ENCODE data around the gene VPS26C.
"Not testable (repeated sequence)": the region's sequence is repeated elsewhere in the genome, so short reads cannot be mapped to it uniquely, and the experiment has no call there.

VPS26C gene

GRCh38 chr21:37231671-37232070 lies 35.5 kb downstream of the VPS26C start:
- DNase-seq (ENCODE audit: insufficient read length, low spot score) (no peak), FAIRE-seq (no peak)

DNA sequence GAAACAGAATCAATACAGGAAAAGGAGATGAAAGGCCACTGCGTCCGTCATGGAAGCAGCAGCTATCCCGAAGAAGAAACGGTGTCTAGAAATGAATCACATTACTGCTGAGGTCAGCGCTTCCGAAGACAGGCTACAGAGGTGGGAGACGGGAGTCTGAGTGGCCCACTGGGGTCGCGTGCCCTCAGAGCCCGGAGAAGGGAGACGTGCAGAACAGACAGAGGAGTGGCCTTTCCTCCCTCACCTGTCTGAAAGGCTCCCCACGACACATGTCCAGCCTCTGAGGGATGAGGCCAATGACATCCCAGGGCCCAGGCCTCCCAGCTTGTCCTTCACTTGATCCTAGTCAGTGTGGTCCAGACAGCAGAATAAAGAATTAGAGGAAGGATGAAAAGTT lies 35.9 kb downstream of the VPS26C start:
- DNase-seq (ENCODE audit: insufficient read length, low spot score) (no peak), FAIRE-seq (no peak)

DNA sequence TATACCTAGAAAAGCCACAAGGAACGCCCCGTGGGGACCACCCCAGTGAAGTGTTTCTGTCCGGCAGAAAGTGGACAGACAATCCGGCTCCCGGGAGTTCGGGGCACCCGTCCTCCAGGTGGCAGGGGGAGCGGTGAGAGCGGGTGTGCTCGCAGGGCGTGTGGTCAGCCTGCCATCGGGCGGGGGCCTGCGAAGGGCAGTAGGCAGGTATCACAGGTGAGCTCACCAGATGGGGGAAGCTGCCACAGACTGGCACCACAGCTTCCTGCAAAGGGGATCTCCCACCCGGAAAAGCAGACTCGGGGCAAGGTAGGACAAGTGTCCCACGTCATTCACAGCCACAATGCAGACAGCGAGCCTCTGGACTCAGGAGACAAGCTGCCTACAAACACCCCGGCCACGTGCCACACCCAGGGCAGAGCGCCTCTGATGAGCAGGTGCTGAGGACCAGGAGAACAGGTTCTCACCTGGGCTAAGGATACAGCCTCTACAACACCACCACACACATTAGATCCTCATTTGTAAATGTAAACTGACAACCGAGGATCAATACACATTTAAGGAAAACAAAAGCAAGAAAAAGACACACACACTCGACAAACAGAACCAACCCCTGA lies 36.4 kb downstream of the VPS26C start:
- no peak for DNase-seq (ENCODE audit: insufficient read length, low spot score)
- no peak for FAIRE-seq

DNA sequence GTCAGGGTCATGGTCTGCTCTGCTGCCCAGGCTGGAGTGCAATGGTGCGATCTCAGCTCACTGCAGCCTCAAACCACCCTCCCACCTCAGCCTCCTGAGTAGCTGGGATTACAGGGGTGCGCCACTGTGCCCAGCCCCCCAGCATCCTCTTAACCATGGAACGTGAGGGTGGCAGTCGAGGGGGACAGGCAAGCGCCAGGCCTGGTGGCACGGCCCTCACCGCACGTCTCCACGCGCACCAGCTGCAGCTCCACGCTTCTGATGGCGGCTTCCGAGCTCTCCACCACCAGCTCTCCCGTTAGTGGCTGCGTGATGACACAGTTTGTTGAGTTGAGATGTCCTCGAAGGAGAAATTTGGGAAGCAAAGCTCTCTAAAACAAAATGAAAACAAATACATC lies 39.1 kb downstream of the VPS26C start:
- DNase-seq (ENCODE audit: insufficient read length, low spot score) (no peak), FAIRE-seq (no peak)

DNA sequence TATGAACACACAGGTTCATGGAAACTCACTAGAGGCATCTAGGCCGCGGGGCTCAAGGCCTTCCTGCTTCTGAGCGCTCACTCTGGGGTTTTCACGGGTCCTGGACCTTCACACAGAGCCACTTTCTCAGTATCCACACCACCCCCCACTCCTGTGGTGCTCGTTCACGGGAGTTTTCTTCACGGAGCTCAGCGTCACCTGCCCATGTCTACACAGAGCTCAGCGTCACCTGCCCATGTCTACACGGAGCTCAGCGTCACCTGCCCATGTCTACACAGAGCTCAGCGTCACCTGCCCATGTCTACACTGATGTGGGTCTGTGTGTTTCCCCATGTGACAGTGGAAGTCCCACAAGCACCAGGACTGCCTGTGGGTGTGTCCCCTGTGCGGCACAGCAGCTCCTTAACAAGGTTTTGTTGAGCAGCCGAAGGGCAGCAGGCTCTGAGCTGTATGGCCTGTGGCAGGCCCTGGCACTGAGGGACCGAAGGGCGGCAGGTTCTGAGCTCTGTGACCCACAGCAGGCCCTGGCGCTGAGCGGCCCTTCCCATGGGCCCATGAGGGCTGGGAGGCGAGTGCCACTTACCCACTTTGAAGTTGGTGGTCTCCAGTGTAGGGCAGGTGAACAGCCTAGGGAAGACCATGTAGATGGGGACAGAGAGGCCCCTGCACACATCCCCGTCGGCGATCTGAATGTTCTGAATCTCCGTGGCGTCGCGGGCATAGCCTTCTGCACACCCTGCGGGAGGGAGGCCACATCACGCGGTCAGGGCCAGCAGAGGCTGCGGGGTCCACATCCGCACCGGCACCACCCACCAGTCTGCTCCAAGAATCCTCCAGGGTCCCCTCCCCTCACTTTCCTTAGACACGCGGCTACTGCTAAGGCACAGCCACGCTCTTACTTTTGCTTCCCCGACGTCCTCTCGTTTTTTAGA lies 39.8 kb downstream of the VPS26C start:
- FAIRE-seq (no peak), DNase-seq (ENCODE audit: insufficient read length, low spot score) (no peak)

DNA sequence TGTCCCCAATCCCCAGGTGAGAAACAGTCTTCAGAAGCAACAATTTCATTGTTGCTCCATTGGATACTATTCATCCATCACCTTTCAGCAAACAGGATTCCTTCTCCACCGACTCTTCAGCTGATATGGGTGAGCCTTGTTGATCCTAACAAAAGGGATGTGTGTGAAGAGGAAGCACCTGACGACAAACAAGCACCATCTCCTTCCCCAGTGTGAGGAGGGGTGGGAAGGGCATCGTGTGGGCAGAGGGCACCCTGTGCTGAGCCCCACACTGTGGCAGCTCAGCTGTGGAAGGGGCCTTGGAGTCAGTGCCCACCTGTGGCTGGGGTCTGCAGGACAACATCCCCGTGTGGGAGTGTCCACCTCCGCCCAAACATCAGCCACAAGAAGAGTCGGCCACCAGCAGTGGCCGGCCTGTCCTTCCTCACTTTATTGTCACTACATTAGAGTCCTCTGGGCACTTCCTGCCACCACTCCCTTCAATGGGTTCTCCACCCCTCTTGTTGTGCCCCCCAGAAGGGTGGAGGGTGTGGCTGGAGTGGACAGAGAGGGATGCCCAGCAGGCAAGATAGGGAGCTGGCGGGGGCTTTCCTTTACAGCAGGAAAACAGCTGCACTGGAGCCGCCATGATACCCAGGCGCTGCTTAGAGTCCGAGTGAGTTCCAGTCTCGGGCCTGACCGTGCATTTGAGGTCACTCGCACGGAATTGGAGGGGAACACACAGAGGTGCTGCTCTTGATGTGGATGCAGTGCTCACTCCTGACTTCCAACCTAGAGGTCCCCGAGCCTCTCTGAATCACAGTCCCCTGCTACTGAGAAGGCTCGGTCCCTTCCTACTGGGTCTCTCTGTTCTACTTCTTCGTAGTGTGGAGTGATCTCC lies 40.9 kb downstream of the VPS26C start:
- DNase-seq (ENCODE audit: insufficient read length, low spot score) = no peak
- FAIRE-seq = no peak

DNA sequence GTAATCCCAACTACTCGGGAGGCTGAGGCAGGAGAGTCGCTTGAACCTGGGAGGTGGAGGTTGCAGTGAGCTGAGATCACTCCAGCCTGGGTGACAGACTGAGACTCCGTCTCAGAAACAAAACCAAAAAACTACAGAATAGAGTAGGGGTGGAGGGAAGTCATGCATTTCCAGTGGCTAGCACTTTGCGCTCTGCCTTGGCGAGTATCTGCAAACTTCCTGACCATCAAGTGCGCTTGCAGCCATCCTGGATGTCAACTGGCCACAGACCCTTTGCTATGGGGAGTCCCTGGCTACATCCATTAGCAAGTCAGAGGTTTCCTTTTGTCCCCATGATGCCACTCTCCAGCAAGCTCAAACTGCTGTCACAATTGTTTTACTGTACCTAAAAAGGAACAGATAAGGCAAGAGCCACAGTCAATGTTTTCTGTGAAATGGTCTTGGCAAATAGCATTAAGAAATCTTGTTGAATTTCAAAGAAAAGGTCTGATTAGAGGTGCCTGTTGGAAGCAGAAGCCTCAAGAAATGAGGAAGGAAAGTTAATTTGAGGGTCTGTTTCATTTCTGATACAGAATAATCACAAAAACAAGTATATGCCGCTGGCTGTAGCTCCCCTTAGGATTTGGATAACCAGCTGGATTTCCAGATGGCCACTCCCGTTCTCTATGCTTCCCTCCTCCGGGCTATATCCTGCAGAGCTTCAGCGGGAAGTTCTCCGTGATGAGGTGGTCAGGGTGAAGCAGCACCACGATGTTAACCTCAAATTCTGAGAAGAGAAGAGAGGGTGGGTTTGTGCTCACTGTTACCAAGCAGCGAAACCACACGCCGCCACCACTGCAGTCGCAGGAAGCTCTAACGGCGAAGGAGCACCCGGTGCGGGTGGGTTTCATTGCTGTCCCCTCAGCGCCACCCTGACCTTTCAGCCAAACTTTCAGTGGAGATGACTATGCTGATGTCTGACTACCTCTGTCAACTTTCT lies 42.0 kb downstream of the VPS26C start:
- FAIRE-seq = no peak
- no peak for DNase-seq (ENCODE audit: insufficient read length, low spot score)

DNA sequence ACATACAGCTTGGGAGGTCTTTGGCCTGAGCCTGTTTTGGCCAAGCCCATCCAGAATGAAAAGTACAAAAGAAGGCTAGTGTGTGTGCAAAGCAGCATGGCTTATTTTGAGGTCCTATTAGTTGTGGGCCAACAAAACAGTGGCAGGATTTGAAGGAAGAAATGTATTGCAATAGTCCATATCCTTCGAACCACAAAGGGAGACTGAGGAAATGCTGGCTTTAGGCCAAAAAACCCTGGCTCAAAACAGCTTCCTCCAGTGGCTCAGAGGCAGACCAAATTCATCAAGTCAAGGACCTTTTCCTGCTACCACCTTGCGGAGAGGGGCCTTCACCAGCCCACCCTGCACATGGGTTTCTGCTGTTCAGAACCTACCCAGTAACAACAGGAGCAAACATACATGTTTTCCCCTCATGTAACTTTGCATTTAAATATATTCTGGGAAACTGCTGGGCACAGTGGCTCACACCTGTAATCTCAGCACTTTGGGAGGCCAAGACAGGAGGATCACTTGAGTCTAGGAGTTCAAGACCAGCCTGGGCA lies 43.3 kb downstream of the VPS26C start:
- FAIRE-seq = no peak

DNA sequence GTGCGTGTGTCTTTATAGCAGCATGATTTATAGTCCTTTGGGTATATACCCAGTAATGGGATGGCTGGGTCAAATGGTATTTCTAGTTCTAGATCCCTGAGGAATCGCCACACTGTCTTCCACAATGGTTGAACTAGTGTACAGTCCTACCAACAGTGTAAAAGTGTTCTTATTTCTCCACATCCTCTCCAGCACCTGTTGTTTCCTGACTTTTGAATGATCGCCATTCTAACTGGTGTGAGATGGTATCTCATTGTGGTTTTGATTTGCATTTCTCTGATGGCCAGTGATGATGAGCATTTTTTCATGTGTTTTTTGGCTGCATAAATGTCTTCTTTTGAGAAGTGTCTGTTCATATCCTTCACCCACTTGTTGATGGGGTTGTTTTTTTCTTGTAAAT lies 44.9 kb downstream of the VPS26C start:
- not testable (repeated sequence) for FAIRE-seq

More for the DNA sequence above, 43.3 kb downstream of the VPS26C start:
- DNase-seq (ENCODE audit: insufficient read length, low spot score) = no peak

DNA sequence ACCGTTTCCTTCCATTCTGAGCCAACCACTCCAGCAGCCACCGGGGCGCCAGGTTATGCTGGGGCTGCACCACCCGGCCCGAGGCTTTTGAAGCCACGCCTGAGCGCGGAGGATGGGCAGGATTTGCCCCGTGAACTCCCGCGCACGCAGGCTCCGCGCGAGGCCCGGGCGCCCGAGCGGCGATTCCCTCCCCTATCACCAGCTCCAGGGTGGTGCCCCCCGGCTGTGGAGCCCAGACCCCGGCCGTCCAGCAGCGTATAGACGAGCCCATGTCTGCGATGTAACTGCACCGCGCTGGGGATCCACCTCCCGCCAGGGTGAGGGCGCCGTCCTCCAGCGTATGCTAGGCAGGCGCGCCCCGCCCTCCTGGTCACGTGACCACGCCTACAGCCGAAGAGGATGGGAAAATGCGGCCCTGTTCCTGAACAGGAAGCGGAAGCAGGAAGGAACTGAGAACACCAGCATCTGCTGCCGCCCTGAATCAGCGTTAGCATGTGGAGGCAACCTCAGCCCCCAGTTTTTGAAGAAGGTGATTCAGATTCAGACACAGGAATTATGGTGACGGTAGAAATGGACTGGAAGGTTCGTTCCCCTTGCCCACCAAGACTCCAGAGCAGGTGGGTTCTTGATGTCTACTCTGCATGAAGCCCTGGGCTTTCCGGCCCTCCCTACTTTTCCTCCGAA lies 46.0 kb downstream of the VPS26C start:
- FAIRE-seq (peak; percentile 94), DNase-seq (ENCODE audit: insufficient read length, low spot score) (peak; percentile 96)

More for the DNA sequence above, 44.9 kb downstream of the VPS26C start:
- DNase-seq (ENCODE audit: insufficient read length, low spot score) = not testable (repeated sequence)

DNA sequence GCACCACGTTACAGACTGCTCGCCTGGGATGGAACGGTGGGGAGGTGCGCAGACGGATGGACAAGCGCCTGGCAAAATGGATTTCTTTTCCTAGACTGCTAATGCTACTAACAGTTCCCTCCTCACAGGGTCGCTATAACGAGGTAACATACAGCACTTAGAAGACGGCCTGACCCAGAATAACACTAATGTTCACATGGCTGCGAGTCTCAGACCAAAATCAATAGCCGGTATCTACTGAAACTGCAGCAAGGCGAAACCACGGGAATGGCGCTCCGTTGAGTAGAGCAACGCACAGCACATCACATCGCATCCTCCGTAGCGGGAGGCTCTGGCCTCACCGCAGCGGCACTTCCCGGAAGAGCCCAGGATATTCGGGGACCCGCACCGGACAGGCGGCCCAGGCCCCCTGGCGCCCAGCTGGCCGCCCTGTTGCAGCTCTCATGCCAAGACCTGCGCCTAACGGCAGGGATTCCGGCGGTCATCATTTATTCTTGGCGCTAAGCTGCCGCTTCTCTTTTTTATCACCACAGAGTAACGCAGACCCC lies 46.6 kb downstream of the VPS26C start:
- FAIRE-seq (no peak), DNase-seq (ENCODE audit: insufficient read length, low spot score) (peak; percentile 44)

DNA sequence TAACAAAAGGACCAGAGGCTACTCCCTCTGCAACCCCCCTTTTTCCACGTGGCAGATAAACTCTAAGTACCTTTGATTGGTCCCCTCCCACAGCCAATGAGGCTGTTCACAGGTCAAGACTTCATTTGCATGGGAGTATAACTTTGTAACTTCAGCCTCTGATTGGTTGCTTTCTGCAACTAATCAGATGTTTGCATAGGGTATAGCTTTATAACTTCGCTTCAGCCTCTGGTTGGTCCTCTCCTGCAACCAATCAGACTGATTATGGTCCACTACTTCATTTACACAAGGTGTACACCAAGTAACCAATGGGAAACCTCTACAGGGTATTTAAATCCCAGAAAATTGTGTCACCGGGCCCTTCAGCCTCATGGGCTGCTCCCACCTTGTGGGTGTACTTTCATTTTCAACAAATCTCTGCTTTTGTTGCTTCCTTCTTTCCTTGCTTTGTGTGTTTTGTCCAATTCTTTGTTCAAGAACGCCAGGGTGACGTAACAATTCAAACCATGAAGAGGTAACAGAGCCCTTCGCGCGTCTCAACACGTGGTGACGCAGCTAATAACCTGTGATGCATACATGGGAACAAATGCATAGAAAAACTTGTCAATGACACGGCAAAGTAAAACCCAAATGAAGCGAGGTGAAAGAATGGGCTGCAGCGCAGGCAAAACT lies 47.2 kb downstream of the VPS26C start:
- DNase-seq (ENCODE audit: insufficient read length, low spot score) (no peak), FAIRE-seq (no peak)

DNA sequence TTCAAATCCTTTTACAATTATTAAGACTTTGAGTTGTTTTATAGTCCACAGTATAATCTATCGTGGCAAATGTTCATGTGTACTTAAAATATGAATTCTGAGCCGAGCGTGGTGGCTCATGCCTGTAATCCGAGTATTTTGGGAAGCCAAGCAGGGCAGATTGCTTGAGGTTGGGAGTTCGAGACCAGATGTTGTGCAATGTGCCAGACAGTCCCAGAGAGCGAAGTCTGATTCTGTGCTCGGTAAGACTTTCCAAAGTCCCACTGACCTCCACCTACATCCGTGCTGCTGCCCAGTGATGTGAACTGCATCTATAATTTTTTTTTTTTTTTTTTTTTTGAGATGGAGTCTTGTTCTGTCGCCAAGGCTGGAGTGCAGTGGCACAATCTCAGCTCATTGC lies 52.2 kb downstream of the VPS26C start:
- no peak for FAIRE-seq

DNA sequence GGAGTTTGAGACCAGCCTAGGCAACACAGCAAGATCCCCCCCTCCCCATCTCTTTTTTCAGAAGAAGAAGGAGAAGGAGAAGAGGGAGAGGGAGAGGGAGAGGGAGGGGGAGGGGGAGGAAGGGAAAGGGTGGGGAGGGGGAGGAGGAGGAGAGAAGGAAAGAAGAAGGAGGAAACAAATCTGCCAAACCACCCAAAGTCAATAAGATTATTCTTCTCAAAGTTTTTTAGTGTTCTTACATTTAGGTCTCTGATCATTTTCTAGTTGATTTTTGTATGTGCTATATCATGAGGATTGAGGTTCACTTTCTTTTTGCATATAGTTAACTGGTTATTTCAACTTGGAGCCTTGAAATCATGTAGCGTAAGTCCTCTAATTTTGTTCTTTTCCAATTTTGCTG lies 56.3 kb downstream of the VPS26C start:
- DNase-seq (ENCODE audit: insufficient read length, low spot score) (no peak), FAIRE-seq (no peak)

More for the DNA sequence above, 52.2 kb downstream of the VPS26C start:
- DNase-seq (ENCODE audit: insufficient read length, low spot score) = no peak

GRCh38 chr21:37210130-37210529 lies 57.0 kb downstream of the VPS26C start:
- no peak for DNase-seq (ENCODE audit: insufficient read length, low spot score)
- no peak for FAIRE-seq

DNA sequence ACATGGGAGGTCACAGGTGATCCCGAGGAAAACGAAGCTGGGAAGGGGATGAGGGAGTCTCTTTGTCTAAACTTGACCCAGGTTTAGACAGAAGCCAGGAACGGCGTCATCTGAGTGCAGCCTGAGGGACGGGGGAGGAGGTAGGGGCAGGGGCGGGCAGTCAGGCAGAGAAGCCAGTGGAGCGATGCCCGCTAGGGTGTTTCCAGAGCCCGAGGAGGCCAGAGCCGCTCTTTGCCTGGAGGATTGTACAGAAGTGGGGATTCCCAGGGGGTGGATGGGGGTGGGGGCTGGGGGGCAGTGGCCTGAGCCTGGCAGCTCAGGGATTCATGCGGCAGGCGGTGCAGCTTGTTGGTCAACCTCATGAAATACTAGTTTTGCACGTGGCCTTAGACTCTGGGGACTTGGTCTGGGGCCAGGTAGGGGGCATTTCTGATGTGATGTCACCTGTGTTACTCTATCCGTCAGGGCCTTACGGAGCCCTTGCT lies 58.4 kb downstream of the VPS26C start:
- no peak for DNase-seq (ENCODE audit: insufficient read length, low spot score)
- no peak for FAIRE-seq

- DNase-seq (ENCODE audit: insufficient read length, low spot score) = no peak
- no peak for FAIRE-seq
Observed at GRCh38 chr21:37208056-37208721, 58.9 kb downstream of the VPS26C start.
